ENCODE measurements around the gene ARL8A. TPM values are rescaled to one million over a fixed set of nuclear protein-coding genes. Genes with fewer than 3 reads are reported as not detected.

The ARL8A gene
- total and polyA plus RNA-seq, 2 of the 4 experiments (the other 2 are of a cell fraction), result 18.1 to 30.7 TPM

DNA sequence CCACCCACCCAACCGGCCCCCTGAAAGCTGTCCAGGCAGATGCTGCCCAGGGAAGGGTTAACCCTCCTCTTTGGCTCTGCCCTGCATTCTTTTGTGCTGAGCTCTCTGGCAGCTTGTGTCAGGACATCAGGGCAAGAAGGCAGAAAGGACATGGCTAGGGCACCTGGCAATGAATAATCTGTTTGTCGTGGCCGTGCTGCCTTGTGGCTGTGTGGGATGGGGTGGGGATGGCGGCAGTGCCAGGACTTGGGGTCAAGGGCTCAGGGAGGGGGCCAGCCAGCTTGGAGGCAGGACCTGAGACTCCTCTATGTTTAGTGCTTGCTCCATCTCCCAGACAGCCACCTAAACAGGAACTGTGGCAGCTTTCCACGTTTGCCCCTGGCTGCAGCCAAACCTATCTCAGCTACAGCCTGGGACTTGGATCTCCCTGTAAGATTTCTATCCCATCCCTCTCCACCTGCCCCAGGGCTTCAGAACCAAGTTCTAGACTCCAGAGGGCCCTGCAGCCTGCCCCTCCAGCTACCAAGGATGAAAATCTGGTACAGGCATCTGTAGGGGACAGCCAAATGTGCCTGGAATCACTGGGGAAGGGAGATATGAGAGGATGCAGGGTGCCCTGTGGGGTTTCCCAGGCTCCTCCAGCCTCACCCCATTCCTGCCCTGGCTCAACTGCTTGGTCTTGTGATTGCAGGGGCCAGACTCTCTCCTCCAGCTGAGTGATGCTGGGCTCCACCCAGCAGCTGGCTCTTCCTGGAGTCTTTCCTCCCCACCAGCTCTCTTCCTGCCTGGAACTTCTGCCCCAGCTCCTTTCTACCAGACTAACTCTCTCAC, 31.5 kb downstream of the ARL8A start:
- H3K9me3 ChIP-seq (ENCODE audit: control insufficient read depth, insufficient read depth, low read length), result no peaks in the 10 kb centered on the region
- H3K4me1 ChIP-seq (ENCODE audit: control insufficient read depth, insufficient read depth, low read length), result peaks cover 6% of the 10 kb centered on the region; the same call in 1 of the 2 replicates
- dilution Hi-C loops (cut with HindIII; ENCODE audit: low sequenced_read_pairs, unreplicated experiment) (no loop called here), in situ Hi-C loops (cut with MboI; ENCODE audit: low sequenced_read_pairs) (no loop called here), intact Hi-C loops (cut with micrococcal nuclease) (loop anchor here (10.0 kb wide), 1 partner anchor 228 kb away; the partner anchor contains the start of gene SHISA4)
- H2AFZ ChIP-seq (replicated peaks; ENCODE audit: low read length, poor library complexity), result peak overlapping the region; percentile 61
- H4K91ac ChIP-seq (ENCODE audit: insufficient read depth, low read depth, low read length), result no peak overlapping the region
- ChIA-PET POLR2A (ENCODE audit: unreplicated experiment) (interaction anchor here (0.7 kb wide), 1 partner anchor 37 kb away, joined by 3 read pairs; no protein-coding TSS in a partner anchor), CTCF (interaction anchor here (0.9 to 1.0 kb wide), 2 partner anchors 21 to 108 kb away, joined by 3 to 4 read pairs; no protein-coding TSS in a partner anchor)
- no peak overlapping the region for H2BK5ac ChIP-seq (ENCODE audit: low read depth, low read length, poor library complexity, severe bottlenecking)
- no peak overlapping the region; the same call in 1 of the 2 replicates for H2BK120ac ChIP-seq (ENCODE audit: low read depth, low read length)
- no TSS peak for BruUV-seq (replicated peaks)
- H3K9me1 ChIP-seq (ENCODE audit: insufficient read depth, low read length), result no peaks in the 10 kb centered on the region
- H3K9ac ChIP-seq (ENCODE audit: low read depth, low read length), result no peak overlapping the region
- no peaks in the 10 kb centered on the region for H3K79me1 ChIP-seq (ENCODE audit: low read depth in 1 of 2, low read length in 2 of 2)
- ATAC-seq (ENCODE audit: low read depth) (peak; percentile 73), DNase-seq (peak; percentile 11)
- H2BK20ac ChIP-seq (ENCODE audit: low read depth, low read length), result no peak overlapping the region
- H3K14ac ChIP-seq (replicated peaks; ENCODE audit: low read depth, low read length), result no peak overlapping the region
- no peak for TF ChIP-seq CHD1 (IDR thresholded peaks at IDR 0.05; ENCODE audit: low read depth, low read length)
- no peak for TF ChIP-seq NFE2L2 (IDR thresholded peaks at IDR 0.05; ENCODE audit: low read depth, low read length)
- TF ChIP-seq, protein P1, sequence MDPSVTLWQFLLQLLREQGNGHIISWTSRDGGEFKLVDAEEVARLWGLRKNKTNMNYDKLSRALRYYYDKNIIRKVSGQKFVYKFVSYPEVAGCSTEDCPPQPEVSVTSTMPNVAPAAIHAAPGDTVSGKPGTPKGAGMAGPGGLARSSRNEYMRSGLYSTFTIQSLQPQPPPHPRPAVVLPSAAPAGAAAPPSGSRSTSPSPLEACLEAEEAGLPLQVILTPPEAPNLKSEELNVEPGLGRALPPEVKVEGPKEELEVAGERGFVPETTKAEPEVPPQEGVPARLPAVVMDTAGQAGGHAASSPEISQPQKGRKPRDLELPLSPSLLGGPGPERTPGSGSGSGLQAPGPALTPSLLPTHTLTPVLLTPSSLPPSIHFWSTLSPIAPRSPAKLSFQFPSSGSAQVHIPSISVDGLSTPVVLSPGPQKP (IDR thresholded peaks at IDR 0.05; ENCODE audit: borderline replicate concordance, low read depth, low read length), result no peak
- no peak for TF ChIP-seq CTCF (conservative IDR thresholded peaks at IDR 0.05; ENCODE audit: low read depth, low read length)
- no peak for TF ChIP-seq MAFK (IDR thresholded peaks at IDR 0.05; ENCODE audit: low read depth, low read length)
- no peak for TF ChIP-seq MAZ (IDR thresholded peaks at IDR 0.05; ENCODE audit: borderline replicate concordance, low read depth, low read length)
- TF ChIP-seq RCOR1 (IDR thresholded peaks at IDR 0.05; ENCODE audit: insufficient replicate concordance, low read length), result no peak
- H3K4me3 ChIP-seq (ENCODE audit: insufficient read depth, low read depth, low read length), result no peak overlapping the region
- no peak overlapping the region for H4K5ac ChIP-seq (ENCODE audit: low read depth, low read length)
- H3K27me3 ChIP-seq (ENCODE audit: control insufficient read depth, insufficient read depth, low read length), result 0 out of 2 replicates have a peak, but pooled peaks cover 2% of the 10 kb centered on the region
- WGBS, 2 experiments (ENCODE audit: extremely low coverage in 2 of 2, insufficient read length in 1 of 2), result no CpG with 5 or more reads among the region's 5 CpGs
- no peak overlapping the region for H3K56ac ChIP-seq (ENCODE audit: extremely low read depth, insufficient read depth, low read length)
- H3K4ac ChIP-seq (ENCODE audit: low read depth, low read length), result no peak overlapping the region
- no peak overlapping the region for H3K23ac ChIP-seq (ENCODE audit: low read depth, low read length)
- no peaks in the 10 kb centered on the region for H3K36me3 ChIP-seq (ENCODE audit: control insufficient read depth, insufficient read depth, low read length)
- no peak overlapping the region; the same call in 2 of the 3 replicates for H2BK15ac ChIP-seq (ENCODE audit: low read depth, low read length)
- no peak overlapping the region for H3K18ac ChIP-seq (ENCODE audit: low read depth, low read length)
- H3K27ac ChIP-seq (ENCODE audit: insufficient read depth, low read length), result no peak overlapping the region
- no peaks in the 10 kb centered on the region for H4K20me1 ChIP-seq (ENCODE audit: insufficient read depth, low read length)
- no peak overlapping the region for H2AK5ac ChIP-seq (ENCODE audit: low read depth, low read length)
- H3K4me2 ChIP-seq (ENCODE audit: low read depth, low read length), result peak overlapping the region; percentile 7; the same call in 1 of the 2 replicates
- H4K8ac ChIP-seq (ENCODE audit: low read depth in 2 of 2, low read length in 2 of 2), result no peak overlapping the region; a peak in 1 of 4 replicates
- H2AK9ac ChIP-seq (replicated peaks; ENCODE audit: low read depth, low read length, poor library complexity), result peak overlapping the region; percentile 86

All from IMR-90 (cell line).